Measurements from ENCODE around the gene MCOLN2.

MCOLN2 gene

GRCh38 chr1:84996846-84997666, at the start of gene MCOLN2:
Gene MCOLN2 (minus strand): TSS chr1:84997113. CDS start chr1:84996872, 241 bp downstream.
- Histone ChIP-seq H3K36me3 (ENCODE audit: control insufficient read depth in 5 of 5, insufficient read depth in 5 of 5, low read length in 5 of 5) (no peaks in the 10 kb centered on the region), H3K4me1 (ENCODE audit: control insufficient read depth in 5 of 5, insufficient read depth in 5 of 5, low read length in 5 of 5) (peaks cover 3 to 24% (median 22%) of the 10 kb centered on the region in 5 donors), H3K27ac (ENCODE audit: low read depth, low read length) (no peak within 1 kb of the TSS), H3K4me3 (ENCODE audit: low read depth in 1 of 5, low read length in 5 of 5) (peak within 1 kb of the TSS; percentile 57 to 79 (median 72)), H3K9me3 (ENCODE audit: control insufficient read depth in 5 of 5, low read length in 5 of 5) (no peaks in the 10 kb centered on the region), H3K9ac (ENCODE audit: low read length in 5 of 5) (peak within 1 kb of the TSS in 2 of 5 donors; percentile 23 to 37), H3K27me3 (ENCODE audit: control insufficient read depth in 5 of 5, insufficient read depth in 4 of 5, low read length in 5 of 5) (peaks cover 5 to 18% (median 11%) of the 10 kb centered on the region in 5 donors)

GRCh38 chr1:85042413-85042812, 45.5 kb upstream of the MCOLN2 start:
- Histone ChIP-seq H3K27me3 (ENCODE audit: control insufficient read depth in 5 of 5, insufficient read depth in 4 of 5, low read length in 5 of 5) (peaks cover 0 to 8% (median 3%) of the 10 kb centered on the region in 5 donors), H3K4me3 (ENCODE audit: low read depth in 1 of 5, low read length in 5 of 5) (no peak overlapping the region), H3K9ac (ENCODE audit: low read length in 5 of 5) (no peak overlapping the region), H3K27ac (ENCODE audit: low read depth, low read length) (no peak overlapping the region), H3K36me3 (ENCODE audit: control insufficient read depth in 5 of 5, insufficient read depth in 5 of 5, low read length in 5 of 5) (no peaks in the 10 kb centered on the region), H3K4me1 (ENCODE audit: control insufficient read depth in 5 of 5, insufficient read depth in 5 of 5, low read length in 5 of 5) (peaks cover 0 to 4% (median 3%) of the 10 kb centered on the region in 5 donors), H3K9me3 (ENCODE audit: control insufficient read depth in 5 of 5, low read length in 5 of 5) (no peaks in the 10 kb centered on the region)

- H3K4me3 ChIP-seq (ENCODE audit: low read depth in 1 of 5, low read length in 5 of 5): no peak overlapping the region
- no peaks in the 10 kb centered on the region for H3K4me1 ChIP-seq (ENCODE audit: control insufficient read depth in 5 of 5, insufficient read depth in 5 of 5, low read length in 5 of 5)
- H3K9me3 ChIP-seq (ENCODE audit: control insufficient read depth in 5 of 5, low read length in 5 of 5): no peaks in the 10 kb centered on the region
- no peak overlapping the region for H3K9ac ChIP-seq (ENCODE audit: low read length in 5 of 5)
- H3K27ac ChIP-seq (ENCODE audit: low read depth, low read length): no peak overlapping the region
- H3K27me3 ChIP-seq (ENCODE audit: control insufficient read depth in 5 of 5, insufficient read depth in 4 of 5, low read length in 5 of 5): peaks cover 0 to 3% (median 0%) of the 10 kb centered on the region in 5 donors
- no peaks in the 10 kb centered on the region for H3K36me3 ChIP-seq (ENCODE audit: control insufficient read depth in 5 of 5, insufficient read depth in 5 of 5, low read length in 5 of 5)
These were observed 44.9 kb upstream of the MCOLN2 start for GRCh38 chr1:85041793-85042192.

- Histone ChIP-seq H3K27ac (ENCODE audit: low read depth, low read length) (no peak overlapping the region), H3K36me3 (ENCODE audit: control insufficient read depth in 5 of 5, insufficient read depth in 5 of 5, low read length in 5 of 5) (no peaks in the 10 kb centered on the region)
These were observed 36.3 kb upstream of the MCOLN2 start for GRCh38 chr1:85033221-85033620.

GRCh38 chr1:85030536-85030935, 33.6 kb upstream of the MCOLN2 start:
- H3K4me1 ChIP-seq (ENCODE audit: control insufficient read depth in 5 of 5, insufficient read depth in 5 of 5, low read length in 5 of 5): peaks cover 0 to 18% (median 11%) of the 10 kb centered on the region in 5 donors
- no peak overlapping the region for H3K27ac ChIP-seq (ENCODE audit: low read depth, low read length)
- no peaks in the 10 kb centered on the region for H3K36me3 ChIP-seq (ENCODE audit: control insufficient read depth in 5 of 5, insufficient read depth in 5 of 5, low read length in 5 of 5)
- no peaks in the 10 kb centered on the region for H3K9me3 ChIP-seq (ENCODE audit: control insufficient read depth in 5 of 5, low read length in 5 of 5)
- no peak overlapping the region for H3K9ac ChIP-seq (ENCODE audit: low read length in 5 of 5)
- no peak overlapping the region for H3K4me3 ChIP-seq (ENCODE audit: low read depth in 1 of 5, low read length in 5 of 5)
- H3K27me3 ChIP-seq (ENCODE audit: control insufficient read depth in 5 of 5, insufficient read depth in 4 of 5, low read length in 5 of 5): no peaks in the 10 kb centered on the region

More at GRCh38 chr1:85033221-85033620, 36.3 kb upstream of the MCOLN2 start:
- H3K9me3 ChIP-seq (ENCODE audit: control insufficient read depth in 5 of 5, low read length in 5 of 5): no peaks in the 10 kb centered on the region
- no peak overlapping the region for H3K4me3 ChIP-seq (ENCODE audit: low read depth in 1 of 5, low read length in 5 of 5)
- H3K9ac ChIP-seq (ENCODE audit: low read length in 5 of 5): no peak overlapping the region
- peaks cover 0 to 18% (median 11%) of the 10 kb centered on the region in 5 donors for H3K4me1 ChIP-seq (ENCODE audit: control insufficient read depth in 5 of 5, insufficient read depth in 5 of 5, low read length in 5 of 5)
- no peaks in the 10 kb centered on the region for H3K27me3 ChIP-seq (ENCODE audit: control insufficient read depth in 5 of 5, insufficient read depth in 4 of 5, low read length in 5 of 5)

- Histone ChIP-seq H3K36me3 (ENCODE audit: control insufficient read depth in 5 of 5, insufficient read depth in 5 of 5, low read length in 5 of 5) (no peaks in the 10 kb centered on the region), H3K9me3 (ENCODE audit: control insufficient read depth in 5 of 5, low read length in 5 of 5) (no peaks in the 10 kb centered on the region), H3K4me1 (ENCODE audit: control insufficient read depth in 5 of 5, insufficient read depth in 5 of 5, low read length in 5 of 5) (no peaks in the 10 kb centered on the region), H3K9ac (ENCODE audit: low read length in 5 of 5) (no peak overlapping the region), H3K4me3 (ENCODE audit: low read depth in 1 of 5, low read length in 5 of 5) (no peak overlapping the region), H3K27ac (ENCODE audit: low read depth, low read length) (no peak overlapping the region), H3K27me3 (ENCODE audit: control insufficient read depth in 5 of 5, insufficient read depth in 4 of 5, low read length in 5 of 5) (no peaks in the 10 kb centered on the region)
These were observed 31.2 kb upstream of the MCOLN2 start for GRCh38 chr1:85028151-85028550.

- Histone ChIP-seq H3K9me3 (ENCODE audit: control insufficient read depth in 5 of 5, low read length in 5 of 5) (no peaks in the 10 kb centered on the region), H3K27me3 (ENCODE audit: control insufficient read depth in 5 of 5, insufficient read depth in 4 of 5, low read length in 5 of 5) (no peaks in the 10 kb centered on the region), H3K36me3 (ENCODE audit: control insufficient read depth in 5 of 5, insufficient read depth in 5 of 5, low read length in 5 of 5) (no peaks in the 10 kb centered on the region), H3K9ac (ENCODE audit: low read length in 5 of 5) (no peak overlapping the region), H3K4me3 (ENCODE audit: low read depth in 1 of 5, low read length in 5 of 5) (no peak overlapping the region), H3K4me1 (ENCODE audit: control insufficient read depth in 5 of 5, insufficient read depth in 5 of 5, low read length in 5 of 5) (no peaks in the 10 kb centered on the region), H3K27ac (ENCODE audit: low read depth, low read length) (no peak overlapping the region)
These were observed 30.5 kb upstream of the MCOLN2 start for GRCh38 chr1:85027242-85027983.

GRCh38 chr1:85025940-85026339, 29.0 kb upstream of the MCOLN2 start:
- no peaks in the 10 kb centered on the region for H3K27me3 ChIP-seq (ENCODE audit: control insufficient read depth in 5 of 5, insufficient read depth in 4 of 5, low read length in 5 of 5)
- no peak overlapping the region for H3K27ac ChIP-seq (ENCODE audit: low read depth, low read length)
- no peak overlapping the region for H3K9ac ChIP-seq (ENCODE audit: low read length in 5 of 5)
- H3K36me3 ChIP-seq (ENCODE audit: control insufficient read depth in 5 of 5, insufficient read depth in 5 of 5, low read length in 5 of 5): no peaks in the 10 kb centered on the region
- H3K4me3 ChIP-seq (ENCODE audit: low read depth in 1 of 5, low read length in 5 of 5): no peak overlapping the region
- no peaks in the 10 kb centered on the region for H3K4me1 ChIP-seq (ENCODE audit: control insufficient read depth in 5 of 5, insufficient read depth in 5 of 5, low read length in 5 of 5)
- H3K9me3 ChIP-seq (ENCODE audit: control insufficient read depth in 5 of 5, low read length in 5 of 5): no peaks in the 10 kb centered on the region

GRCh38 chr1:85024736-85025135, 27.8 kb upstream of the MCOLN2 start:
- Histone ChIP-seq H3K4me3 (ENCODE audit: low read depth in 1 of 5, low read length in 5 of 5) (no peak overlapping the region), H3K27me3 (ENCODE audit: control insufficient read depth in 5 of 5, insufficient read depth in 4 of 5, low read length in 5 of 5) (no peaks in the 10 kb centered on the region), H3K36me3 (ENCODE audit: control insufficient read depth in 5 of 5, insufficient read depth in 5 of 5, low read length in 5 of 5) (no peaks in the 10 kb centered on the region)

GRCh38 chr1:85022700-85023099, 25.8 kb upstream of the MCOLN2 start:
- H3K4me3 ChIP-seq (ENCODE audit: low read depth in 1 of 5, low read length in 5 of 5): no peak overlapping the region
- H3K9me3 ChIP-seq (ENCODE audit: control insufficient read depth in 5 of 5, low read length in 5 of 5): no peaks in the 10 kb centered on the region
- no peak overlapping the region for H3K9ac ChIP-seq (ENCODE audit: low read length in 5 of 5)
- H3K36me3 ChIP-seq (ENCODE audit: control insufficient read depth in 5 of 5, insufficient read depth in 5 of 5, low read length in 5 of 5): no peaks in the 10 kb centered on the region
- no peaks in the 10 kb centered on the region for H3K4me1 ChIP-seq (ENCODE audit: control insufficient read depth in 5 of 5, insufficient read depth in 5 of 5, low read length in 5 of 5)
- no peaks in the 10 kb centered on the region for H3K27me3 ChIP-seq (ENCODE audit: control insufficient read depth in 5 of 5, insufficient read depth in 4 of 5, low read length in 5 of 5)
- no peak overlapping the region for H3K27ac ChIP-seq (ENCODE audit: low read depth, low read length)

More at GRCh38 chr1:85024736-85025135, 27.8 kb upstream of the MCOLN2 start:
- Histone ChIP-seq H3K27ac (ENCODE audit: low read depth, low read length) (no peak overlapping the region), H3K4me1 (ENCODE audit: control insufficient read depth in 5 of 5, insufficient read depth in 5 of 5, low read length in 5 of 5) (no peaks in the 10 kb centered on the region), H3K9me3 (ENCODE audit: control insufficient read depth in 5 of 5, low read length in 5 of 5) (no peaks in the 10 kb centered on the region), H3K9ac (ENCODE audit: low read length in 5 of 5) (no peak overlapping the region)

Measured in subcutaneous abdominal adipose tissue (tissue), 5 donors.